Fibroblast of the conjunctiva (primary cell): ENCODE results near the gene CLEC4A.
A peak's percentile ranks its signal among the peaks of the same experiment; 100 is the strongest.
"Not testable (repeated sequence)": the region's sequence is repeated elsewhere in the genome, so short reads cannot be mapped to it uniquely, and the experiment has no call there.

Source experiments
- DNase-seq: peaks from one replicate; pipeline ENCODE4 v3.0.0-alpha.2; 2010; ENCODE audit warnings: low read depth

Gene CLEC4A

DNA sequence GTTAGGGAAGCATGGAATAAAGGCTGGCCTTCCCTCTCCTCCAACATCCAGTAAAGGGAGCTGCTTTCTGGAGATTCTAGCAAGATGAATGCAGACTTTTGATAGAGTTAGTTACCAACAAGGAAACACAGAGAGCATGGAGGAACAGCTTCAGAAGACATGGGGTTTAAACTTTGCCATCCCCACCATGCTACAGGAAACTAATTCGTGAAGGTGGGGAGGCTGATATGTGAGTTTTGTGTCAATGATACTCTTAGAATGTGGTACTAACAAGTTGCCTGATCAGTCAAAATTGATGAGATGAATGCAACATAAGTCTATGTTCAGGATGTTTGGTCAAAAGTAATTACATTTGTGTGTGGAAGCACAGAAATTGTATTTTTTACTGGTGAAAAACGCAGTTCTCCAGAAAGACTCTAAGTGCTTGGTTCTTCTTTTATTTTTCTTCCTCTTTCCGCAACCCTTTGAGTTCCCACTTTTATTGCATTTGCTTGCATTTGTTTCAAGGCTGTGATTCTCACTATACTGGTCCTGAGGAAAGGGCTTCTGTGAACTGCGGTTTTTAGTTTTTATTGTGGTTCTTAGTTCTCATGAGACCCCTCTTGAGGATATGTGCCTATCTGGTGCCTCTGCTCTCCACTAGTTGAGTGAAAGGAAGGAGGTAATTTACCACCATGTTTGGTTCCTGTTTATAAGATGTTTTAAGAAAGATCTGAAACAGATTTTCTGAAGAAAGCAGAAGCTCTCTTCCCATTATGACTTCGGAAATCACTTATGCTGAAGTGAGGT is at the start of gene CLEC4A:
TSS of gene CLEC4A (plus strand) at position 494 of the 789 bp plus-strand sequence. CDS start at position 756, 262 bp downstream.
- DNase-seq, result no peak

DNA sequence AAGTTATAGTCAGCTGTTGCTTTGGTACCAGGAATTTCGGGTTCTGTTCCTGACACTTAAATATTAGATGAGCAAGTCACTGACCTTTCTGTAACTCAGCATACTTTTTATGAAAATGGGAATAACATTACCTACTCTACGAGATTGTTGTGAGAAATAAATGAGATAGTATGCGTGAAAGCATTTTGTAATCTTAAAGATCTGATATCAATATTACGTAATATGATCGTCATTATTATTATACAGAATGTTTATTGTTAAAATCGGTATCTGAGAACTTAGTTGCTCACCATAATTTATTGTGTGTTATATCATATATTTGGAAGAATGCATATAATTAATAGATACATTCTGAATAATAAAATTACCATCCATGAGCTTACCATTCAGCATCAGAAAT is 47.5 kb upstream of the CLEC4A start:
- DNase-seq, result no peak

DNA sequence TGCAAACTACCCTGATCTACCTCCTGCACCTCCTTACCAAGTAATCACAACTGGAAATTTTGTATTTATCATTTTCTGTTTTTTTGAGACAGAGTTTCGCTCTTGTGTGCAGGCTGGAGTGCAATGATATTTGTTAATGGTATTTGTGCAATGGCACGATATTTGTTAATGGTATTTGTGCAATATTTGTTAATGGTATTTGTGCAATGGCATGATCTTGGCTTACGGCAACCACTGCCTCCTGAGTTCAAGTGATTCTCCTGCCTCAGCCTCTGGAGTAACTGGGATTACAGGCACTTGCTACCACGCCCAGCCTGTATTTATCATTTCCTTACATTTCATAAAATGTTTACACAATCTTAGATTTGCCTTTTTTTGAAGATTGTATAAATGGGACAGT is 47.1 kb upstream of the CLEC4A start:
- DNase-seq, result no peak

DNA sequence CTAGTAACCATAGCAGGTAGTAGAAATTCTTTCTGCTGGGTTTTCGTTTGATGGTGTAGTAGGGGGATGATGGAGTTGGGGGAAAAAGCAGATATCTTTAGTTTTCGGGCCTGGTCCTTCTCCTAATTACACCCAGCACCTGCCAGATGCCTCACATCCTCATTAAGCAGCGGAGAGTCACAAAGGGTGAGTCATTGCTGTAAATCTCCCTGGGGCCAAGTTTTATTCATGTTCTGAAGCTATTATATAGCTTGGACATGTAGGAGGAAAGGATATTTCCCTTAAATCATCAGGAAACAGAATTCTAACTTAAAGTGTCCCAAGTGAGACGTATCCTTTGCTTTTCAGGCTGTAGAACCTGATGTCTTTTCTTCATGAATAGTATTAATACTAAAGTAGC is 46.2 kb upstream of the CLEC4A start:
- peak; percentile 3 for DNase-seq

DNA sequence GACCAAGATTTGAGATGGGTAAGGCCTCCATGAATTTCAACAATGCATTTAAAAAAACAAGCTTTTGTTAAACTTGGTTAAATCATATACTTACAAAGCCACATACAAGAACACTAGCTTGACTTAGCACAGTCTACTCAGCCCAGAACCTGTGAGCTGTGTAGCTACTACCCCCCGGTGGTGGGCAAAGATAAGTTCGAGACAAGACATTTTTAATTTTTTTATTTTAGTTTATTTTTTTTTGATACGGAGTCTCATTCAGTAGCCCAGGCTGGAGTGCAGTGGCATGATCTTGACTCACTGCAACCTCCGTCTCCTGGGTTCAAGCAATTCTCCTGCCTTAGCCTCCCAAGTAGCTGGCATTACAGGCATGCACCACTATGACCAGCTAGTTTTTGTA is 45.0 kb upstream of the CLEC4A start:
- DNase-seq, result peak; percentile 69

DNA sequence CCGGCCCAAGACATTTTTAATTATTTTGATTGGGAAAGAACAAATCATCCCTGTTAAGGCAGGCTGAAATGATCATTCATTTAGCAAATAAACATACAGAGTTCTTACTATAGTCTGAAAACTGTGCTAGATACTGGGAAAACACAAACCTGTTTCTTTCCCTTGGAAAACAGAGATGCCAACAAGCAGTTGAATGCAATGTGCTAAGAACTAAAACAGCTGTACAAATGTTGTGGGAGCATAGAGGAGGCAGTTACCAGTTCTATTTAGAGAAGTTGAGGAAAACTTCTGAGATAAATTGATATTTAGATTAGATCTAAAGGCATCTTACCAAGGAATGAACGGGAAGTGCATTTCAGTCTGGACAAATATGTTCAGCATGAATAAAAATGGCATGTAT is 44.5 kb upstream of the CLEC4A start:
- DNase-seq, result no peak

DNA sequence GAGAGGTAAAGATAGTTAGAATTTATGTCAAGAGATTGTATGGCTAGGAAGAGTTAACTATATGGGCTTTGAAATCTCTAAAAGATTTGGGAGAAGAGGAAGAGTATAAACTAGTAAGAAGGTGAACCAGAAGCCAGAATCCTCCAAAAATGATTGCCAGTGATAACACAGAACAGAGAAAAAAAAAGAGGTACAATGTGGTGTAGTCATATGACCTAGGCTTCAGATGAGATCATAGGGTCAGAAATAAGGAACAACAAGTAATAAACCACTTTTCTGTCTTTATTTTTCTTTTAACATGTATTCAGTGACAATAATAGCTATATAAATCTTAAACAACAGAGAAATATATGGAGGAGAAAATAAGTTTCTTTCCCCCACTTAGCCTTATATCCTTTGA is 43.3 kb upstream of the CLEC4A start:
- DNase-seq, result no peak

DNA sequence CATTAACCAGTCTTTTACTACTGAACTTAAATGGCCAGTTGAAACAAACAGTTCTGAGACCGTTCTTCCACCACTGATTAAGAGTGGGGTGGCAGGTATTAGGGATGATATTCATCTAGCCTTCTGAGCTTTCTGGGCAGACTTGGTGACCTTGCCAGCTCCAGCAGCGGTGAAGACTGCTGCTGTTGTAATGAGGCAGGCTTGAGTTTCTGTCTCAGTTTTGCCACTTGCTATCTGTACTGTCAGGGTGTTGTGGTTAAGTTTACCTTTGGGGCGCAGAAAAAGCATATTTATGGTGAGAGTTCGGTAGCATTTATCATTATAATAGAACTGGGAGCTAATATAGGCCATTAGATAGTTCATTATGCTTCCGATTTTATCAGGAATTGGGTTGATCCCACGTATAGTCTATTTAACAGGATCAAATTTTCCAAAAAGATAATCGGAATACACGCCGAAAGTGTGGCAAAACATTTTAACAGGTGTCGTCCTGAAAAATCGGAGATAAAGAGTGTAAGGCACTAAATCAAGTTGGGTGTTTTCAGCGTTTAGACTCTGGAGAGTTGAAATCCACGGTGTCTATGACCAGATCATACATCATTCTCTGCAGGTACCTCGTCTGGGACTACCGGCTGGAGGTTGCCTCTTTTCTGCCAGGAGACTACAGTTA is 42.0 kb upstream of the CLEC4A start:
- no peak for DNase-seq

DNA sequence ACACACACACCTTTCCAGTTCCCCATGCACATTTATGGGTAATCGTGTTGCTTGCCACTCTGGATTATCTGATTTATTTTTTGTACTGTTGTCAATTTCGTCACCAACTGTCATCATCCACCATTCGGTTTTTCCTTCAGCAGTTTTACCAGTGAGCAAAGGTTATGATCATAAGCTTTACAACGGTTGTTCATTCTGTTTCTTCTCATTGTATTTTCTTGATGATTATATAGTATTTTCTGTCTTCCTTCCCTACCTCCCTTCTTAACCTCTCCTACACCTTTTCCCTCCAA is 40.7 kb upstream of the CLEC4A start:
- DNase-seq, result no peak

DNA sequence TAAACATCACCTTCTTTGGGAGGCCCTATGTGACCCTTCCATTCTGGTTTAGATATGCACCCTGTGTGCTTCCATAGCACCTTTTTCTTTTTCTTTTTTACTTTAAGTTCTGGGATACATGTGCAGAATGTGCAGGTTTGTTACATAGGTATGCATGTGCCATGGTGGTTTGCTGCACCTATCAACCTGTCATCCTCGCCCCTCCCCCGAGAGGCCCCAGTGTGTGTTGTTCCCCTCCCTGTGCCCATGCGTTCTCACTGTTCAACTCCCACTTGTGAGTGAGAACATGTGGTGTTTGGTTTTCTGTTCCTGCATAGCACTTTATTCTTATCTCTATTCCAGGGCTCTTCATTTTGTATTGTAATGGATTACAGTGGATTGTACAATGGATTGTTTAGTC is 39.1 kb upstream of the CLEC4A start:
- DNase-seq, result not testable (repeated sequence)

DNA sequence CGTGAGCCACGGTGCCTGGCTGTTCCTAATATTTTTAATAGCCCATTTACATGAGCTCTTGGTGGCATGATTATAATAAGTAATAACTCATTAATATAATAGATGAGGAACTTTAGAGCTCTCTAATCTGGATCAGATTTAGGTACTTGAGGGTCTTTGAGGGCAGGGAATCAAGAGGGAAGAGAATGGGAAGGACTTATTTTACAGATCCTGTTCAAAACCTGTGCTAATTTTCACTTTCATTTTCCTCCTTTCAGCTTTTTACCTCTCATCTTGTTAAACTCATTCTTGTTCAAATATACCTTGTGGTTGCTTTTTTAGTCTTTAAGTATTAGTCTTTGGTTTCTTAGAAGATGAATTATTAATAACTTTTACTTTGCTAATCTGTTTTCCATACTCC is 35.8 kb upstream of the CLEC4A start:
- DNase-seq, result no peak

DNA sequence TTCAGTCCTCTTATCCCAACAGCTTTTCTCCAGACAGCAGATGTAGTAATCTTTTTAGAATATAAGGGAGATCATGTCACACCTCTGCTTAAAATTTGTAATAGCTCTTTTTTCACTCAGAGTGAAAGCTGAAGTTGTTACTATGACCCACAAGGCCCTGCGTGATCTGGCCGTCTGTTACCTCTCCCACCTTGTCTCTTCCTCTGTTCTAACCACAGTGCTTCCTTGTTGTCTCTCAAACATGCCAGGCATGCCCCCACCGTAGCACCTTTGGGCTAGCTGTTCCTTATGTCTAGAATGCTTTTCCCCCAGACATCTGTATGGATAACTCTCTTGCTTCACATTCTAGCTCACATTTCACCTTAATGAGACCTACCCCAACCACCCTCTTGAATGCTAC is 34.8 kb upstream of the CLEC4A start:
- DNase-seq, result no peak

DNA sequence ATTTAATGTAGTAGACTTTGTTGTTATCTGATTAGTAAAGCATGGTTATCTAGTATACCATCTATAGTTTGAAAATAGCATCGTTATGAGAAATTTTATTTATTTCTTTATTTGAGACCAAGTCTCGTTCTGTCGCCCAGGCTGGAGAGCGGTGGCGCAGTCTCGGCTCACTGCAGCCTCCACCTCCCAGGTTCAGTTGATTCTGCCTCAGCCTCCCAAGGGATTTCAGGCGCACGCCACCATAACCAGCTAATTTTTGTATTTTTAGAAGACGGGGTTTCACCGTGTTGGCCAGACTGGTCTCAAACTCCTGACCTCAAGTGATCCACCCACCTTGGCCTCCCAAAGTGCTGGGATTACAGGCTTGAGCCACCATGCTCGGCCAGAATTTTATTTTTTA is 34.1 kb upstream of the CLEC4A start:
- not testable (repeated sequence) for DNase-seq

DNA sequence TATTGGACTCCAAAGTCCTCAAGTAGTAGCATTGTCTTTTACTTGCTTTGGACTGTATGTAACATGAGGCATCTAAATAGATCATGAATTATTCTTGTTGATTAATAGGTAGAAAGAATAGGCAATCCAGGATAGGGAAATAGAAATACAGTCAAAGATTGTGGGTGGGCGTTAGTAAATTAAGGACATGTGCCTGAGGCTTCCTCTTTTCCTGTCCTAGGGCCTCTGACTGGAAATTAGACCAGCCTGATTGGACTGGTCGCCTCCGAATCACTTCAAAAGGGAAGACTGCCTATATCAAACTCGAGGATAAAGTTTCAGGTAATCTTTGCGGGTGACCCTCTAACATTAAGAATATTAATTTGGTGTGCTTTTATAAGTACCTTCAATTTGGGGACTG is 33.7 kb upstream of the CLEC4A start:
- no peak for DNase-seq

DNA sequence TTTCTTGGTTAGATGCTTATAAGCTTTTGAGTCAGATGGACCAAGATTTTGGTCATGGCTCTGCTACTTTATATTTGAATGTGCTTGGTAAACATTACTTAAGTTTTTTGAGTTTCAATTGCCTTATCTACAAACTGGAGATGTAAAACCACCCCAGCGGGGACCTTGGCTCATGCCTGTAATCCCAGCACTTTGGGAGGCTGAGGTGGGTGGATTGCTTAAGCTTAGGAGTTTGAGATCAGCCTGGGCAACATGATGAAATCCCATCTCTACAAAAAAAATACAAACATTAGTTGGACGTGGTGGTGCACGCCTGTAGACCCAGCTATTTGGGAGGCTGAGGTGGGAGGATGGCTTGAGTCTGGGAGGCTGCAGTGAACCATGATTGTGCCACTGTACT is 30.1 kb upstream of the CLEC4A start:
- DNase-seq, result no peak

DNA sequence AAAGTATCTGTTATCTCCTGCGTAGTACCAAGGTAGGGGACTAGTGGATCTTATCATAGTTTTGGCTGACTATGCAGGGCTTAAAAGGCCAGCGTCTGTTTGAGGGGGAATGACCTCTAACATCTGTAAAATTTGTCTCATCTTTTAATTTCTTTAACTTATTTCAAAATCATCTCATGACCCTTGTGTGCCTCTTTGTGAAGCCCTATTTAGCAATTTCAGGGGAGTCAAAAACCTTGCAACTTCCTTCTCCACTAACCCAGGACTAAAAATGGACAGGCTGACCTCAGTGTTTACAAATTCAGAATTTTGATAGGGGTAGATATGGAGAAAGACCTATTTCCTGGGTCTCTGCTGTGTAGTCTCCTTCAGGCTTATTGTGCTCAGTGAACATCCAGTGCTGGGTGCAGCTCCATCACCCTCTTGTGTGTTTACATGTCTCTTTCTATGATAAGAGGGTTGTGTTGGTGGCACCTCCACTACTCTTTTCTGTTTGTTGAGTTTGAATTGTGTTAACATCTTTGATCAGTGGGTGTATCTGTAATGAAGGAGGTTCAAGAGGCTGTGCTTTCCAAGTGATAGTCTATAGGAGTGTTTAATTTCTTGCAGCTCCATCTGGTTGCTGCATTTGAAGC is 27.0 kb upstream of the CLEC4A start:
- DNase-seq, result no peak

DNA sequence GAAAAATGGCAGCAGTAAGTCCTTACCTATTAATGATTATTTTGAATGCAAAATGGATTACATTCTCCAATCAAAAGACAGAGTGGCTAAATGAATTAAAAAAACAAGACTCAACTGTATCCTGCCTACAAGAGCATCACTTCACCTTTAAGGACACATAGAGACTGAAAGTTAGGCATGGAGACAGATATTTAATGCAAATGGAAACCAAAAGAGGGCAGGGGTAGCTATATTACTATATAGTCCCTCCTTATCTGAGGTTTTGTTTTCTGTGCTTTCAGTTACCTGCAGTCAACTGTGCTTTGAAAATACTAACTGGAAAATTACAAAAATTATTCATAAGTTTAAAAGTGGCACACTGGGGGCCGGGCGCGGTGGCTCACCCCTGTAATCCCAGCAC is 24.2 kb upstream of the CLEC4A start:
- no peak for DNase-seq

DNA sequence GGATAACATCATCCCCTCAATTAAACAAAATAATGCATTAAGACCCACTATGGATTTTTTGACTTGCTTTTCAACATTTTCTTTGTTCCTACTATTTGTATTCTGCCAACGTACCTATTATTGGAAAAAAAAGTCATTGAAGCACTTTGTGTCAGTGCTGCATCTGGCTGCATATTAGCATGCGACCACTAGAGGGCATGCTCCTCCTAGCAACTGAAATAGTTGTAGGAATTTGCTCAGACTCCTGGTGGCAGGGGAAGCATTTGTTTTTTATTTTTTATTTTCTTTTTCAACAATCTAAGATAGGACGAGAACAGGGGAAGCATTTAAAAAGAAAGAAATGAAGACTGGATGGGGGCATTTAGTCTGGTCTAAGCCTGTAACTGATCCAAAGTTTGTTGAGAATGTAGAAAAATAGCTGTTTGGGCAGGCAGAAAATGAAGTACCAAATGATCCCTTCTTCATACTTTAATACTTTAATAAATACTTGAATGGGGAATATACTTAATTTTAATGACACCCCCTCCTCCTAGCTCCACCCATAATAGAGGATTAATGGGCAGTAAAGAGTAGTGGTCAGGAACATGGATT is 14.5 kb upstream of the CLEC4A start:
- DNase-seq, result peak; percentile 69

DNA sequence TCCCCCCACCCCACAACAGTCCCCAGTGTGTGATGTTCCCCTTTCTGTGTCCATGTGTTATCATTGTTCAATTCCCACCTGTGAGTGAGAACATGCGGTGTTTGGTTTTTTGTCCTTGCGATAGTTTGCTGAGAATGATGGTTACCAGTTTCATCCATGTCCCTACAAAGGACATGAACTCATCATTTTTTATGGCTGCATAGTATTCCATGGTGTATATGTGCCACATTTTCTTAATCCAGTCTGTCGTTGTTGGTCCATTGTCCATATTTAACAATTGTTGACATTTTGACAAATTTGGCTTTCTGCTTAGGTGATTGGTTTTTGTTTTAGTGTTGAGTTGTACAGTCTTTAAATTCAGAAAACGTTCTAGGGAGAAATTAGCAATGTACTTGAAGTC is 10.3 kb upstream of the CLEC4A start:
- DNase-seq, result not testable (repeated sequence)

DNA sequence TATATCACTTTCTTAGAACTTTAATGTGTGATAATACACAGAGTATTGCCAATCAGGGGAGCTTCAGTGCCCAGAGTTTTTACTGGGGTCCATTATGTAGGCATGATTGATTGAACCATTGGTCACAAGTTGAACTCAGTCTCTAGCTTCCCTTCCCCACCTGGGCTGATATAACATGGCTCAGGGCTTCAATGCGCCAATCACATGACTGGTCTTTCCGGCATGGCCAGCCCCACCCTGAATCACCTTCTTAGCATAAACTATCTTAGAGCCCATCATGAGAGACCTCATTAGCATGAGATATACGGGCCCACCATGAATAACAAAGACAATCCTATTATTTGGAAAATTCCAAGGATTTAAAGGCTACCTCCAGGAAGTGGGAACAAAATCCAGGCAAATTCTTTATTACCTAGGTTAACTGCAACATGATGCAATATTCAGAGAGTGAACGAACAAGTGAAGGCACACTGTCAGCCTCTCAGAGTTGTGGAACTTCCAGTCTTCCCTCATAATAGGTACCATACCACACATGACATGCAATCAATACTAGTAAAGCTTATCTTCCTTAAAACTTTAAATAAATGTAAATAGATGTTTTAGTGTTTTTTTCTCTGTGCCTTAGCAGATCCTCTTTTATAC is 3.2 kb upstream of the CLEC4A start:
- DNase-seq, result no peak

DNA sequence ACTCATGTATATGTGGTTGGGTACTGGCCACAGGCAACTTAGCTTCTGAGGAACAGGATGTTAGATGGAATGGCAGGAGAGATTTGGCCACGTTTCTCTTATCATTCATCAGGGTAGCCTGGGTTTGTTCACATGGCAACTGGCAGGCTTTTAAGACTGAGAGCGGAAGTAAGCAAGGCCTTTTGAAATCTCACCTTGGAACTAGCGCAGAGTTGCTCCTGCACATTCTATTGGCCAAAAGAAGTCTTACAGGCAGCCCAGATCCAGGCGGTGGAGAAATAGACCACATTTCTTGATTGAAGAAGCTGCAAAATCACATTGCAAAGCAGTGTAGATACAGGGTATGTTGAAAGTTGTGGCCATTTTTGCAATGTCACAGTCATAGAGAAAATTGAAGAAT is 3.7 kb downstream of the CLEC4A start:
- no peak for DNase-seq

DNA sequence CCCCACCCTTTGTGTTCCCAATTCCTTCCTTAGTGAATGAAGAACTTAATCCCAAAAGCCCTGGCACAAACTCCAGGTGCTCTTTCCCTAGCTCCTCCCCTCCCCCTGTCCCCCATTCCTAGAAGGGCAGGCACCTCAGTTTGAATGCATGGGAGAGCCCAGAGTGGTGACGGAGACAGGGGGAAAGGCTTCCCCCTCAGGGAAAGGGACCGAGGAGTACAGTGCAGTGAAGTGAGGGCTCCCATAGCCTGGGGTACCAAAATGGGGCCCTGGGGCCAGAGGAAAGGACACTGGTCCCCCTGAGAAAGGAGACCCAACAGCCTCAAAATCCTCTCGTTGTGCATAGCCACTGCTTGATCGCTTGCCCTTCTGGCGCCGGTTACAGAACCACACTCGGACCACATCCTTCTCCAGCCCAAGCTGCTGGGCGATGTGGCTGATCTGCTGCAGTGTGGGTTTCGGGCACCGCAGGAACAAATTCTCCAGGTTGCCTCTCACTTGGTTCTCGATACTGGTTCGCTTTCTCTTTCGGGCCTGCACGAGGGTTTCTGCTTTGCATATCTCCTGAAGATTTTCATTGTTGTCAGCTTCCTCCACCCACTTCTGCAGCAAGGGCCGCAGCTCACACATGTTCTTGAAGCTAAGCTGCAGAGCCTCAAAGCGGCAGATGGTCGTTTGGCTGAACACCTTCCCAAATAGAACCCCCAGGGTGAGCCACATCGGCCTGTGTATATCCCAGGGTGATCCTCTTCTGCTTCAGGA is 10.4 kb downstream of the CLEC4A start:
- not testable (repeated sequence) for DNase-seq
